AG10803 (cell line): Measurements from ENCODE around the gene LRRC32.
A peak's percentile ranks its signal among the peaks of the same experiment; 100 is the strongest.

ENCODE experiments used
- DNase-seq: peaks from one replicate; pipeline ENCODE4 v3.0.0; 2010; ENCODE audit warnings: low read depth
- H3K4me3 ChIP-seq: 2 replicates; pipeline ENCODE4 v1.5.1; 2011; ENCODE audit warnings: mild to moderate bottlenecking, low read length, control low read depth
- TF ChIP-seq, protein P1 (sequence below): conservative IDR thresholded peaks from 2 replicates; pipeline ENCODE4 v1.5.1; 2011; ENCODE audit warnings: mild to moderate bottlenecking, low read length, control low read depth, inconsistent platforms

LRRC32 gene

GRCh38 chr11:76691655-76692054 lies 21.1 kb upstream of the LRRC32 start:
- DNase-seq = no peak
- H3K4me3 ChIP-seq = no peak overlapping the region
- TF ChIP-seq, protein P1, sequence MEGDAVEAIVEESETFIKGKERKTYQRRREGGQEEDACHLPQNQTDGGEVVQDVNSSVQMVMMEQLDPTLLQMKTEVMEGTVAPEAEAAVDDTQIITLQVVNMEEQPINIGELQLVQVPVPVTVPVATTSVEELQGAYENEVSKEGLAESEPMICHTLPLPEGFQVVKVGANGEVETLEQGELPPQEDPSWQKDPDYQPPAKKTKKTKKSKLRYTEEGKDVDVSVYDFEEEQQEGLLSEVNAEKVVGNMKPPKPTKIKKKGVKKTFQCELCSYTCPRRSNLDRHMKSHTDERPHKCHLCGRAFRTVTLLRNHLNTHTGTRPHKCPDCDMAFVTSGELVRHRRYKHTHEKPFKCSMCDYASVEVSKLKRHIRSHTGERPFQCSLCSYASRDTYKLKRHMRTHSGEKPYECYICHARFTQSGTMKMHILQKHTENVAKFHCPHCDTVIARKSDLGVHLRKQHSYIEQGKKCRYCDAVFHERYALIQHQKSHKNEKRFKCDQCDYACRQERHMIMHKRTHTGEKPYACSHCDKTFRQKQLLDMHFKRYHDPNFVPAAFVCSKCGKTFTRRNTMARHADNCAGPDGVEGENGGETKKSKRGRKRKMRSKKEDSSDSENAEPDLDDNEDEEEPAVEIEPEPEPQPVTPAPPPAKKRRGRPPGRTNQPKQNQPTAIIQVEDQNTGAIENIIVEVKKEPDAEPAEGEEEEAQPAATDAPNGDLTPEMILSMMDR = no peak

DNA sequence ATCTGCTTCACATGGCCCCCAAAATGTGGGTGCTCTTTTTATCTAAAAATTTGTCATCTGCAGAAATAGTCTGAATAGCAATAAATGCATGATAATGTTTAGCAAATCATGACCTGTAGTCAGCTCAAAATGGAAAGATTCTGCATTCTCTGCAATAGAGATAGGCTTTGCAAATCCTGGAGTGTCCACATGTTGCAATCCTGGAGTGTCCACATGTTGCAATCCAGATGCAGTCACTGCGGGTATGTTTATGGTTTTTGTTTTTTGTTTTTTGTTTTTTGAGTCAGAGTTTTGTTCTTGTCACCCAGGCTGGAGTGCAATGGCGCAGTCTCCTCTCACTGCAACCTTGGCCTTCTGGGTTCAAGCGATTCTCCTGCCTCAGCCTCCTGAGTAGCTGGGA lies 20.2 kb upstream of the LRRC32 start:
- no peak overlapping the region for H3K4me3 ChIP-seq
- TF ChIP-seq, protein P1 = no peak
- DNase-seq = peak; percentile 80

DNA sequence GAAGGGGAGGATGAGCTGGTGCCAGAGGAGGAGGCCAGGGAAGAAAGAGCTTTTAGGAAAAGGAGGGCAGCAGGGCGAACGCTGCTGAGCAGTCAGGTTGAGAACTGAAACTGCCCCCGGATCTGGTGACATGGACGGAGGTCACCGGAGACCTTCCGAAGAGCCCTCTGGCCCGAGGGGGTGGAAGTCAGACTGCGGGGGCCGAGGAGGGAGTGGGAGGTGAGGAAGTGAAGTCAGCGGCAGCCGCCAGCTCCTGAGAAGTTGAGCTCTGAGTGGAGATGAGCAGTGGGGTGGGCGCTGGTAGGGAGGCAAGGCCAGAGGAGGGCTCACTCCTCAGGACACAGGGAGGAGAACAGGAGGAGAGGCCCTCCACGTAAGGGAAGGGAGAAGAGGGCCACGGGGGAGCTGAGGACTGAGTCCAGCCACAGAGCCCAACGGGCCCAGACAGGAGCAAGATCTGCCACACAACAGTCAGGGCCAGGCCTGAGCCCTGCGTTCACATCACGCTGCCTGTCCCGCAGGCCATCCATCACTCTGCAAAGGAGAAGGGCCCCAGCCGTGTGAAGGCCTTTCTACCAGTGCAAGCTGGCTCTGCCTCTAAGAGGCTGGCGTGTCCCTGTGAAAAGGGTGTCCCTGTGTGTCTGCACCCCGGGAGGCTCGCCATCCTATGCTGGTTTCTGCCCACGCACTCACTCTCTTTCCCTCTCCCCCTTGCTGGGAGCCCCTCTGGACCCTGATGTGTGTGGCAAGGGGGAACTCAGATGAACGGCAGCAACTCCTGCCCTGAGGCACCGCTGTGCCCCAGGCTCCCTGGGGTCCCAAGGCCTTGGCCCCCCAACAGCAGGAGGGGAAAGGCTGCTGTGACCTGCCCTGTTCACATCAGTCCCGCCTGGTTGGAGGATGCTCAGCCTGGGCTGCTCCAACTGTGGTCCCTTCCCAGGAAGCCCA lies 19.0 kb upstream of the LRRC32 start:
- no peak for DNase-seq
- TF ChIP-seq, protein P1 = no peak
- no peak overlapping the region for H3K4me3 ChIP-seq

DNA sequence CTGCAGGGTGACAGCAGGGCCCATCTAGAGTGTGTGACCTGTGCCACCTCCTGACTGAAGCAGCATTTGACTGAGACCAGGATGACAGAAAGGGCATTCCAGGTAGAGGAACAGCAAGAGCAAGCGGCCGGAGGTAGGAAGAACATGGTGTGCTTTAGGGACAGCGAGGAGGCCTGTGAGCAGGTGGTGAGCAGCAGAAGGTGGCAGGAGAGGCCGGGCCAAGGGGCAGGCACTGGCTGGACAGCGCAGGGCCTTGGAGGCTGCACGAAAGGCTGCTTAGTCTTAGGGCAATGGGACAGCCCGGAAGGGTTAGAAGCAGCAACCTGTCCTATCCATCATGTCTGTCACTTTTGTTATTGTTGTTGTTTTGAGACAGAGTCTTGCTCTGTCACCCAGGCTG lies 17.6 kb upstream of the LRRC32 start:
- H3K4me3 ChIP-seq = no peak overlapping the region
- no peak for DNase-seq
- TF ChIP-seq, protein P1 = no peak

DNA sequence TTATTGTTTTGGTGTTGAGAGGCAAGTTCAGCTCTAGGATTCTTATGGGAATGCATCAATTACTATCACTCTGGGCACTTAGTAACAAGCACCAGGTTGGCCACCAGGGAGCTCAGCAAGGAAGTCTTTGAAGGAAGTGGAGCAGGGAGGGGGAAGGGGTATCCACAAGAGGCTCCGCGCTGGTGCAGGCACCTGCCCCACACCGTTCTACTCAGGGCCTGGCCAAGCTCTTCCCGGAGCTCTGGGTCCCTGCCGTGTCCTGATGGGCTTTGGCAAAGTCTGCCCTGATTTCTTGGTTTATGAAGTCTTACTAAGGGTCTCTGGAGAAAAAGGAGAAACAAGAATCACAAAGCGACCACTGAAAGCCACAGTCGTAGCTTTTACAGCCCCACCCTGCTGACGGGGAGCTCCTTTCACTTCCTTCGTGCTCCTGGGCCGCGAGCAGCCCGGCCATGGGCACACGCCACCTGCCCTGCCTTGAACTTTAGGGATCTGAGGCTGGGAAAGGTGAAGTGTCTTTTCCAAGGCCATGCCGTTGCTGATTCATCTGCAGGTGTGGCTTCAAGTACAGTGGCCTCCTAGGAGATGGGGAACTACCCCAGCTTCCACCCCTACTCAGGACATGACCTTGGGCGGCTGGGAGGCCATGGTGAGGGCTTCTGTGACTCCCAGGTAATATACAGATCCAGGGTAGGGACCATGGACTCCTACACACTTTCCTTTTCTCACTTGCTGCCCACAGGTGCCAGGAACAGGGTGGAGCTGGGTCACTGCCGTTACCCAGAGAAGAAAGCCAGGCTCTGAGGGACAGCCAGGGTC lies 15.9 kb upstream of the LRRC32 start:
- DNase-seq = no peak
- no peak overlapping the region for H3K4me3 ChIP-seq
- TF ChIP-seq, protein P1 = no peak

- TF ChIP-seq, protein P1 = no peak
- no peak overlapping the region for H3K4me3 ChIP-seq
- no peak for DNase-seq
Measured at GRCh38 chr11:76685831-76686230, 15.3 kb upstream of the LRRC32 start.

GRCh38 chr11:76685237-76685636 lies 14.7 kb upstream of the LRRC32 start:
- TF ChIP-seq, protein P1 = no peak
- DNase-seq = no peak

More at GRCh38 chr11:76685237-76685636, 14.7 kb upstream of the LRRC32 start:
- H3K4me3 ChIP-seq = no peak overlapping the region
